Stimulated activated CD8-positive, alpha-beta memory T cell treated with anti-CD3 and anti-CD28 coated beads, Interleukin-15, amount 100 ng/mL, for 48 hours (primary cell): Measurements from ENCODE around the gene PDE6G.

Experiments
- DNase-seq, 2 donors: peaks; one replicate each; pipeline ENCODE4 v3.0.0-alpha.2; 2020; ENCODE audit warnings: low read depth in 2 of 2

Gene PDE6G

DNA sequence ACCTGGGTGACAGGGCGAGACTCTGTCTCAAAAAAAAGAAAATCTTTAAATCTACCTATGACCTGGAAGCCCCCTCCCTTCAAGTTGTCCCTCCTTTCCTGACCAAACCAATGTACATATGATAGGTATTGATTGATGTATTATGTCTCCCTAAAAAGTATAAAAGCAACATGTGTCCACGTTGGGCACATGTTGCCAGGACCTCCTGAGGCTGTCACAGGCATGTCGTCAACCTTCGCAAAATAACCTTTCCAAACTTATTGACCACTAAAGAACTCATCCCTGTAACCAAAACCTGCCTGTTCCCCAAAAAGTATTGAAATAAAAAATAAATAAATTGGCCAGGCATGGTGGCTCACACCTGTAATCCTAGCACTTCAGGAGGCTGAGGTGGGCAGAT is 5.7 kb upstream of the PDE6G start:
- DNase-seq: no peak

DNA sequence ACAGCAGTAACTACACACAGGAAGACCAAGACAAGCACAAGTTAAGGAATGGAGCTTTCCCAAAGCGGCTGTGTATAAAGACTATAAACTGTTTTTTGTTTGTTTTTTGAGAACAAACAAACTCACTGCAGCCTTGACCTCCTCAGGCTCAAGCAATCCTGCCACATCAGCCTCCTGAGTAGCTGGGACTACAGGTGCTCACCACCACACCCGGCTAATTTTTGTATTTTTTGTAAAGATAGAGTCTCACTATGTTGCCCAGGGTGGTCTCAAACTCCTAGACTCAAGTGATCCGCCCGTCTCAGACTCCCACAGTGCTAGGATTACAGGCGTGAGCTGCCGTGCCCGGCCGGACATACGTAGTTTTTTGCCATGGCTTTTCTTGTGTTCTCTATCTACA is 4.1 kb upstream of the PDE6G start:
- DNase-seq: no peak

DNA sequence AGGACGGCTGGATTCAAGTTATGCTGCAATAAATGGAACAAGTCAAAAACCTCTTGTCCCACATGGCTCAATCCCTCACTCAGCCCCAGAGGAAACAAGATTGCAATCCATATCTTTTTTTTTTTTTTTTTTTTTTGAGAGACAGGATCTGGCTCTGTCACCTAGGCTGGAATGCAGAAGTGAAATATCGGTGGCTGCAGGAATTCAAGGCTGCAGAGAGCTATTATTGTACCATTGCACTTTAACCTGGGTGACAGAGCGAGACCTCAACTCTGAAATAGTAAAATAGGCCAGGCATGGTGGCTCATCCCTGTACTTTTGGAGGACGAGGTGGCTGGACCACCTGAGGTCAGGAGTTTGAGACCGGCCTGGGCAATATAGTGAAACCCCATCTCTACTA is 2.7 kb upstream of the PDE6G start:
- DNase-seq: no peak

DNA sequence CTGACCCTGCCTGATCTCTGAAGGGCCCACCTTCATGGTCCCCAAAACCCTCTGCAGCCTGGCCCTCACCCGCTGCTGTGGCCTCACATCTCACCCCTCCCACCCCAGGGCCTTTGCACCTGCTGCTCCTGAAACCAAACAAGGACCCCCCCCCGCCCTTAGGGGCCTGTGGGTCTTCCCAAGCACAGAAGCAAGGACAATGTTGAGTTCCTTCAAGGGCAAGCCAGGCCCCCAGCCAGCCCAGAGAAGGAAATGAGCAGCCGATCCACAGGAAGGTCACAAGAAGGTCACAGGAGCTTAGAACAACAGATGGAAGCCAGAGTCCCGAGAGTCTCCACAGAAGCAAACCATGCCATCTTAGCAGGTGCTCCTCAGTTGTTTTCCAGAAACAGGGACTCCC is 493 bp upstream of the PDE6G start:
- DNase-seq: no peak

DNA sequence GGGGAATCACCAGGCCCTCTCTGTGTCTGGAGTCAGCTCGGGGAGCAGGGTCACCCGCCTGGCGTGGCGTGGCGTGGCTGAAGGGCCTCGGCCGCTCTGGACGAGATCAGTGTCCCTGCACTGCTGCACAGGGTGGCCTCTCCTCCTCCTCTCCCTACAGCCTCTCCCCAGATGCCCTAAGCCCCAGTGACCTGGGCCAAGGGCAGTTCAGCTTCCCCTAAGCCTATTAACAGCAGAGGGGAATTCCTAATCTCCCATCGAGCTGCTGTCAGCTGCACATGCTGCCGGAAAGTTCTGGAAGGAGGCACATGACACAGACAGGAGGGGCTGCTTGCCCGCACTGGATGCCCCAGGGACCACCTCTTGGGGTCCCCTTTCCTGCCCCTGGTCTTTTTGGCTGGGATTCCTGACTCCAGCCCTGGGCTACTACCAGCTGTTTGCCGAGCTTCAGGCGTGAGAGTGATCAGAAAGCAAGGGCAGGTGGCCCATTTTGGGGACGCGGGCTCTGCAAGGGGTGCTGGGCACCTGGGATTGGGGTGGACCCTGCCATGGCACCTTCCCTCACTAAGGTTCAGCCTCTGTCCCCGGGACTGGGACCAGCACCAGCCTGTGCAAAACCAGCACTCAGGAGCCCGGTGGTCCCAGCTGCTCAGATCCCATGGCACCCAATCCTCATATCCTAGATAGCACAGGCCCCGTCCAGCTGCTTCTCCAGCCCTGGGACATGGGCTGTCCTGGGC is 794 bp downstream of the PDE6G start:
- no peak for DNase-seq

DNA sequence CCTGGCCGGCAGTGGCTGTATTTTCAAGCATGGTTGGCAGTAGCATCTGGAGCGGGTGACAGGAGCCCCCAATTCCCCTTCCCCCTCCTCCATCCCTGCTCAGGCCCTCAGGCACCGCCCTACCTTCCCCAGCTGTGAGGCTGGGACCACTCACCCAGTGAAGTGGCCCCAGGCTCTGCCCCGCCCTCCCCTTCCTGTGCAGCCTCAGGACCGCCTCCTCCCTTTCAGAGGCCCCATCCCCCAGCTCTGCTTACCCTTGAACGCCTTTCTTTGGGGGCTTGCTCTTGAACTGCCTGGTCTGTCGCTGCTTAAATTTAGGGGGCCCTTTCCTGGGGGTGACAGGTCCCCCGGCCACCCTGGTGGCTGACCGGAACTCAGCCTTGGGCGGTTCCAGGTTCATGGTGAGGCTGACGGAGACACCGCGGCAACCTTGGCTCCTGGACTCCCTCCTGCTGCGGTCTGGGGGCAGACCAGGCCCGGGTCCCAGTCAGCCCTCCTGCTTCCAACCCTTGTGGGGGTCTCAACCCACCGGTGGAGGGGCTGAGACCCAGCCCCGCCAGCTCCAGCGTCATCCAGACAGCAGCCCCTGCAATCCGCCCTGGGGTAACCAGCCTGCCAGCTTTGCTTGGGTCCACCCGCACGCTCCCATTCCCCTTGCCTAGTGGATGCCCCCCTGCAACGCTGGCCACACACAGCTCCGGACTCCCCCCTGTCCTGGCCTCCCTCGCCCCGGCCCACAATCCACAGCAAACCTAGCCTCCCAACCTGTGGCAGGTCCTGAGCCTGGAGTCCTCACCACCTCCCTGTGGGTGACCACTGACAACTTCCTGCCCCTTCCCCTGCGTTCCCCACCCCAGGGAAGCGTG is 3.2 kb downstream of the PDE6G start:
- DNase-seq: no peak

DNA sequence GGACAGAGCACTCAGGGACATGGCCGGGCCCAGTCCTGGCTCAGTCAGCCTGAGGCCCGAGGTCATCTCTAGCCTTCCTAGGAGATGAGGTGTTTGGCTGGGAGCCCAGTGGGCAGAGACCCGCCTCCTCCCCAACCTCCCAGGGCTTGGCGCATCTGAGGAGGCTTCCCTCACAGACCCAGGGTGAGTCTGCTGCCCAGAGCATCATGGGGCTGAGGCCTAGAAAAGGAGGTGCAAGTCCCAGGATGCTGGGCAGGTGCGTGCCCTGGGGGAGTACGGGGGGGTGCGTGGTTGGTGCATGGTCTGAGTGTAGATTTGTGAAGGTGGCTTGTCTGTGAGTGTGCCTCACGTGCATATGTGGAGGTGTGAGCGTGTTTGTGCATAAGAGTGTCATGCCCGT is 4.7 kb downstream of the PDE6G start:
- no peak for DNase-seq

DNA sequence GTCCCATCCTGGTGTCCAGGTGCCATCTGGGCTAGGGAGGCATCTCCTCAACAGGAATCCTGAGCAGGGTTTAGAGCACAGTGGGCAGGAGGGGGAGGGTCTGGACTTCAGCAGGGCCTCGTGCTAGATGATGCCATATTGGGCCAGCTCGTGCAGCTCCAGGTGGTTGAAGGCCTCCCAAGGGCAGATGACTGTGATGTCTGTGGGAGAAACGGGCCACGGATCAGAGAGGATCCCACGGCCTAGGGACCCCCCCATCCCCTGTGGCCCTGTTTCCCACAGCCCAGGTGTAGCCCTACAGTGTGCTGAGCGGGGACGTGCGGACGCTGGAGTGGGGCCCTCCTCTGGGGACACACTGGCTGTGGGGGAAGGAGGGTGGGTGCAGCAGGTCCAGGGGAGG is 5.4 kb downstream of the PDE6G start:
- no peak for DNase-seq

DNA sequence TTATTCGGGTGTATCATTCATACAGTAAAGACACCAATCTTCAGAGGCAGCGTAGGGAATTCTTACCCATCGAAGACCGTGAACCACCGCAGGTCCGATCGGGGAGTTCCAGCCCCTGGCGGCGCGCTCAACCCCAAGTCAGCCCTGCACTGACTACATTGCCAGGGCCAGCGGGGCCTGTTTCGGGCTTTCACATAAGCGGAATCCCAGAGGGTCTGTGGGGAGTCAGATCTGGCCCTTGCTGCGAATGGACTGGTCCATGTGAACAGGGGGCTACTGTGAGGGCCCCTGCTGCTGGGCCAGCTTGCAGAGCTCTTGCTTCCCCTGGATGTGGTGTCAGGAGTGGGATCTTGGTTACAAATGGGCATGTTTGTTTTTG is 7.6 kb downstream of the PDE6G start:
- DNase-seq: no peak

DNA sequence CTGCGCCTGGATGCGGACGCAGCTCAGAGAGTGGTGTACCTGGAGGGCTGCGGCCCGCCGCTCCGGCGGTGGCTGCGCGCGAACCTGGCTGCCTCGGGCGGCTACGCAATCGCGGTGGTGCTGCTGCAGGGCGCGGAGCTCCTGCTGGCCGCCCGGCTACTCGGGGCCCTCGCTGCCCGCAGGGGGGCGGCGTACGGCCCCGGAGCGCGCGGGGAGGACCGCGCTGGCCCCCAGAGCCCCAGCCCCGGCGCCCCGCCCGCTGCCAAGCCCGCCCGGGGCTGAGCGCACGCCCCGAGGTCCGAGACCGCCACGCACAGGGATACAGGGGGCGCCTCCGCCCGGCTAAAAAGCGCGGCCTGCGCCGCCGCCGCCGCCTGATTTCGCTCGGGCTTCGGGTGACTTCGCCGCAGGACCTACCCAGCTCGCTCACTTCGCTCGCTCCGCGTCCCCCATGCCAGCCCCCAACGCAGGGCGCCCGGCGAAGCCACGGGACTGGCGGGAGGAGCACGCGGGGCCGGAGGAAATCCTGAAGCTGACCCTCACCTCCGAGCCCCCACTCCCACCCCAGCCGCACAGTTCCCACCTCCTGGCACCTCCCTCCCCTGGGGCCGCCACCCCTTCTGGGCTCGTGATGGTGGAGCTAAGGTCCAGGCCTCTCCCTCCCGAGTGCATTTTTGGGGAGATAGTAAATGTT is 8.2 kb downstream of the PDE6G start:
- no peak for DNase-seq

DNA sequence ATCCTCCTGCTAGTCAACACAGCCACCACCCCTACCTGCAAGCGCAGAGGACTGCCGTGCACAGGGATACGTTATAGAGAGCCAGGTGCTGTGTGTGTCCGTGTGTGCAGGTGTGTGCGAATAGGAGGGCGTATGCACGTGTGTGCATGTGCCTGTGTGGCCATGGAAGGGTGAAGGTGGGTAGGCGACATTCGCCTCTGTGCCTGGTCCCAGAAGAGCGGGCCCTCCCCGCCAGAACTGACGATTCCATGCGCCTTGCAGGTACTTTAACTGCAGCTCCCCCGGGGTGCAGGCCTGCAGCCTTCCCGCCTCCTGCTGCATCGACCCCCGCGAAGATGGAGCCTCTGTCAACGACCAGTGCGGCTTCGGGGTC is 8.7 kb downstream of the PDE6G start:
- no peak for DNase-seq

DNA sequence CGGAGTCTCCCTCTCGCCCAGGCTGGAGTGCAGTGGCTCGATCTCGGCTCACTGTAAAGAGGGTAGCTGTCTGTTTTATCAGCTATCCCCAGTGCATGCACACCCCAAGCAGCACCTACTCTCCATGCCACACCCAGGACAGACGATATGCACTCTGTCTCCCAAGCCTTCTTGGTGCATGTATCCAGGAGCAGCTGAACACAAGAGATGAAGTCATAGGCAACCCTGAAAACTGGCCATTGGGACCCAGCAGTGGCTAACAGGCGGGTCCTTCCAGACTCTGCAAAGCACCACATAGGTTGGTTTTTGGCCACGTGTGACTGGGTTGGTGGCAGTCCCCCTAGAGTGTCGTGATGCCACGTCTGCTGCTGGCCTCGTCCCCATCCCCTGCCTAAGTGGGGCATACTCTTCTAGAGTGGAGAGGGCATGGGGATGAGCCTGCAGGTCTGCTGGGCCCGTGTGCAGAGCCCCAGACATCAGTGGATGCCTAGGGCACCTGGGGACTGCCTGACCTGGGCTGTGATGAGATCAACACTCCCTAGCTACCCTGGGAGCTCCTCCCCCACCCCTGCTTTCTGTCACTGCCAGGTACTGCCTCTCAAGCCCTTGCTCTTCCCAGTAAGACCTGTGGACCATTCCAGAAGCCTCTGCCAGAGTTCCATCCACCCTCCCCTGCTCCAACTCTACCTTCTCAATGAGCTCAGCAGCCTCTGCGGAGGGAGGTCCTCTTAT is 9.3 kb downstream of the PDE6G start:
- no peak for DNase-seq

DNA sequence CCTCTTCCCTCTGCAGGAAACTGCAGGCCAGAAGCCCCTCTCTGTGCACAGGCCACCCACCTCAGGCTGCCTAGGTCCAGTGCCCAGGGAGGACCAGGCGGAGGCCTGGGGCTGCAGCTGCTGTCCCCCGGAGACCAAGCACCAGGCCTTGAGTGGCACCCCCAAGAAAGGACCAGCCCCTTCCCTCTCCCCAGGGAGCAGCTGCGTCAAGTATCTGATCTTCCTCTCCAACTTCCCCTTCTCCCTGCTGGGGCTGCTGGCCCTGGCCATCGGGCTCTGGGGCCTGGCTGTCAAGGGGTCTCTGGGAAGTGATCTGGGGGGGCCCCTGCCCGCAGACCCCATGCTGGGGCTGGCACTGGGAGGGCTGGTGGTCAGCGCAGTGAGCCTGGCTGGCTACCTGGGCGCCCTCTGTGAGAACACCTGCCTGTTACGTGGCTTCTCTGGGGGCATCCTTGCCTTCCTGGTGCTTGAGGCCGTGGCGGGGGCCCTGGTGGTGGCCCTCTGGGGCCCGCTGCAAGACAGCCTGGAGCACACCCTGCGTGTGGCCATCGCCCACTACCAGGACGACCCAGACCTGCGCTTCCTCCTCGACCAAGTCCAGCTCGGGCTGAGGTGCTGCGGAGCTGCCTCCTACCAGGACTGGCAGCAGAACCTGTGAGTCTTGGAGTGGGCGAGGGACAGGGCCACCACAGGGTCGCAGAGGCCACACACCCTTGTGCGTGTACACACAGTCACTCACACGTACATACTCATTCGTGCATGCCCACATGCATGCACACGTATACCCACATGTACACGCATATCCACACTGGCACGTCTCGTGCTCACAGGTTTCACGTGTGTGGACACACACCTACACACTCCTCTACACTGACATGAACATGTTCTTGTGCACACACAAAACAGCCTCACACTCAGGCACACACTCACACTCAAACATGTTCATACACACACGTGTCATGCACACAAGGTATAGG is 11.1 kb downstream of the PDE6G start:
- no peak for DNase-seq

DNA sequence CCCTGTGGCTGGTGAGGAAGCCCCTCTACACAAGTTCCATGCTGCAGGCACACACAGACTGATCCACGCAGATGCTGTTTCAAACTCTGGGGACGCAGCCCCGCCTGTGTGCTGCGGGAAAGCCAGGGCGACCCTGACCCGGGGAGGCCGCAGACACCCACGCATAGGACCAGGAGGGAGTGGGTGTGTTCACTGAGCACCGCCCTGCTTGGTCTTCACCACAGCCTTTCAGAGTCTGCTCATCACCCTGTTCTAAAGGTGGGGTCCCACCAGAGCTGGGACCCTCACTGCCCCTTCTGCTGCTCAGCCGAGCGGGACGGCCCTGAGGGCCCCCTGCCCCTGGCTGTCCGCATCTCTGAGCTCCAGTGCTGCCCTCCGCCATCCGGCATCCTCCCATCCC is 11.8 kb downstream of the PDE6G start:
- DNase-seq: no peak

DNA sequence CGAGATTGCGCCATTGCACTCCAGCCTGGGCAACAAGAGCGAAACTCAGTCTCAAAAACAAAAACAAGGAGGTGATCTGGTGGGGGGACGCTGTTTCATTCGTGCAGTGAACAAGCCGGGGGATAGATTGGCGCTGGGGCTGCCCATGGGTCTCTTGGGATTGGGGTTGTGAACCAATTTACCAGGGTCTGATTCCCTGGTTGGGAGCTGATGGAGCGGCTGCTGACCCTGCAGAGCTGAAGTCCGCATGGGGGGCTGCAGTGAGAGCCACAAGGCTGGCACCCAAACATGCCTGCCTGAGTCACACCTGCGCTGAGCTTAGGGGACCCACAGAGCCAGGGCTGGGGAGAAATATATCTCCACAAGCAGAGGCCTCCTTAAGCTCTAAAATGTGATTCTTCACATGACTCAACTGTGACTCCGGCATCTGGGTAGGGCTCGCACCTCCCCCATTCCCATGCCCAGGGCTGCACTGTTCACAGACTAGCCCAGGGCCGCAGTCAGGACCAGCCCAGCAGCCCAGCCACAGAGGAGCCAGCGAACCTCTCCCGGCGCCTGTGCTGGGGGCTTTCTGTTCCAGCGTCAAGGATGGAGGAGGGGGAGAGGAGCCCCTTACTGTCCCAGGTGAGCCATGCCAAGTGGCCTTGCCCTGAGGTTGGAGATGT is 14.4 kb downstream of the PDE6G start:
- DNase-seq: no peak

DNA sequence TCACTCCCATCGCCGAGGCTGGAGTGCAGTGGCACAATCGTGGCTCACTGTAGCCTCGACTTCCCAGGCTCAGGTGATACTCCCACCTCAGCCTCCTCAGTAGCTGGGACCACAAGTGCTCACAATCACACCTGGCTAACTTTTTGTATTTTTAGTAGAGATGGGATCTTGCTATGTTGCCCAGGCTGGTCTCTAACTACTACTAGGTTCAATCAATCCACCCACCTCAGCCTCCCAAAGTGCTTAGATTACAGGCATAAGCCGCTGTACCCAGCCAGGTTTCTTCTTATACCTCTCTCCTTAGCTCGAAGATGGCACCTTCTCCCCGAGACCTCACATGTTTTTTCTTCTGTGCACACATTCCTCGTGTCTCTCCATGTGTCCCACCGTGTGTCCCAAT is 16.3 kb downstream of the PDE6G start:
- DNase-seq: no peak

DNA sequence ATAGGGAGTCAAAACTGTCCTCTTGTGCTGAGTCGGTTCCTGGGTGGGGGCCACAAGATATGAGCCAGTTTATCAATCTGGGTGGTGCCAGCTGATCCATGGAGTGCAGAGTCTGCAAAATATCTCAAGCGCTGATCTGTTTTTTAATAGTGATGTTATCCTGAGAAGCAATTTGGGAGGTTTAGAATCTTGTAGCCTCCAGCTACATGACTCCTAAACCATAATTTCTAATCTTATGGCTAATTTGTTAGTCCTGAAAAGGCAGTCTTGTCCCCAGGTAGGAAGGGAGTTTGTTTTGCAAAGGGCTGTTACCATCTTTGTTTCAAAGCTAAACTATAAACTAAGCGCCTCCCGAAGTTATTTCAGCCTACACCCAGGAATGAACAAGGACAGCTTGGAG is 17.7 kb downstream of the PDE6G start:
- DNase-seq: no peak

DNA sequence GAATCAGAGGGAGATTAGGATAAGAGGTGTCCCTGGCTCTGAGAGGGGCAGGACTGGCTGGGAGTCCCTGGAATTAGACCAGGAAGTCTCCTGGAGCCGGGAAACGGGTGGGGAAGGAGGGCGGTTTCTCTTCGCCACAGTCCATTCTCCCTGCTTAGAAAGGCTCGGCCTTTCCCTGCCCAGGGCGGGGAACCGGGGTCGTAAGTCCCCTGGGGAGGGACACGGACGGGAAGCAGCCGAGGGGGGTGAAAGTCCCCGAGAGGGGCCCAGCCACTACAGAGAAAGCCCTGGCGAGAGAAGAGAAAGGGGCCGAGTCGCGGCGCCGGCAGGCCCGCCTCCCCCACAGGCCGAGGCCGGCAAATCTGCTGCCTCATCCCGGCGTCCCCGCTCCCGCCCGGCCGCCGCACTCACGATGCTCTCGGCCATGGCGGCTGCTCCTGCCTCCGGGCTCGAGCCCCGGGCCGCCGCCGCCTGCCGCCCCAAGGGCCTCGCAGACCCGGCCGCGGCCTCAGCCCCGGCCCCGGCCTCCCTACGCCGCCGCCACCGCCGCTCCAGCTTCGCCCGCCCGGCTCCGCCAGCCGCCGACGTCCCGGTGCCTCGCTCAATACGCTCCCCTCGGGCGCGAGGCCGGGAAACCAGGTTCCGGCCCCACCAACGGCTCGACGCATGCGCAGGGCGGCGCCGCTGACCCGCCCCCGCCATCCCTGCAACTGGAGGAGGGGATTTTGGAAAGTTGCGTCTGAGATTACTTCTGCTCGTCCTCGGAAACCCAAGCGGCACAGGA is 19.6 kb downstream of the PDE6G start, which contains the start of the genes NPLOC4 and TSPAN10:
TSS of gene NPLOC4 (minus strand) at position 608 of the 784 bp plus-strand sequence. CDS start at position 426, 182 bp downstream.
TSS of gene TSPAN10 (plus strand) at position 692 of the 784 bp plus-strand sequence. CDS start 5,217 bp downstream, outside the sequence.
- peak; percentile 74 to 77 for DNase-seq

DNA sequence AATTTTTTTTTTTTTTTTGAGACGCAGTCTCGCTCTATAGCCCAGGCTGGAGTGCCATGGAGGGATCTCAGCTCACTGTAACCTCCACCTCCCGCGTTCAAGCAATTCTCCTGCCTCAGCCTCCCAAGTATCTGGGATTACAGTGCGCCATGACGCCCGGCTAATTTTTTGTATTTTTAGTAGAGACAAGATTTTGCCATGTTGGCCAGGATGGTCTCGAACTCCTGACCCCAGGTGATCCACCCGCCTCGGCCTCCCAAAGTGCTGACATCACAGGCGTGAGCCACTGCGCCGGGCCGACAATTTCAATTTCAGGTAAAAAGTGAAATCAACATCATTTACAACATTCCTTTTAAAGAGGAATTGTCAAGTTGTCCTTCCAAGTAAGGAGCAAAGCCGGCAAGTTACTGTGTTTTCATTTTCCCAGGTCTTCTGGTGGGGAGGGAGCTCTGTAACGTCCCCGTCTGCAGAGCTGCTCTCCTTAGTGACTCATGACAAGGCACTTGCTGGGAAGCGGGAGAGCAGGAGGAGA is 20.3 kb downstream of the PDE6G start:
- DNase-seq: no peak
